AG09319 (cell line): Measurements from ENCODE around the gene FAM25G.
"Not testable (repeated sequence)": the region's sequence is repeated elsewhere in the genome, so short reads cannot be mapped to it uniquely, and the experiment has no call there.

Source experiments
- DNase-seq: peaks from one replicate; pipeline ENCODE4 v3.0.0-alpha.2; 2010; ENCODE audit warnings: low read depth; ENCODE audit errors: extremely low read depth
- CTCF ChIP-seq: IDR thresholded peaks from 2 replicates; pipeline ENCODE4 v1.5.1; 2011; ENCODE audit warnings: low read depth, mild to moderate bottlenecking, inconsistent platforms, low read length, moderate library complexity

FAM25G gene

GRCh38 chr10:47456079-47456785, 35.3 kb downstream of the FAM25G start:
- TF ChIP-seq CTCF = no peak

GRCh38 chr10:47455350-47456078, 36.0 kb downstream of the FAM25G start:
- not testable (repeated sequence) for DNase-seq

More at GRCh38 chr10:47456079-47456785, 35.3 kb downstream of the FAM25G start:
- no peak for DNase-seq

GRCh38 chr10:47454780-47455058, 36.8 kb downstream of the FAM25G start:
- TF ChIP-seq CTCF = no peak
- no peak for DNase-seq

GRCh38 chr10:47454008-47454779, 37.3 kb downstream of the FAM25G start:
- TF ChIP-seq CTCF = no peak
- no peak for DNase-seq

- TF ChIP-seq CTCF = no peak
Measured at GRCh38 chr10:47453141-47454007, 38.1 kb downstream of the FAM25G start.

GRCh38 chr10:47452495-47453140, 38.9 kb downstream of the FAM25G start:
- TF ChIP-seq CTCF = no peak
- DNase-seq = no peak

More at GRCh38 chr10:47453141-47454007, 38.1 kb downstream of the FAM25G start:
- DNase-seq = no peak

- no peak for DNase-seq
- TF ChIP-seq CTCF = no peak
Measured at GRCh38 chr10:47451998-47452494, 39.5 kb downstream of the FAM25G start.
